Central memory CD4-positive, alpha-beta T cell (primary cell): ENCODE results near the gene CARNS1.
A peak's percentile ranks its signal among the peaks of the same experiment; 100 is the strongest.
"Not testable (repeated sequence)": the region's sequence is repeated elsewhere in the genome, so short reads cannot be mapped to it uniquely, and the experiment has no call there.

Source experiments
- DNase-seq: peaks from one replicate; pipeline ENCODE4 v3.0.0; 2022

The CARNS1 gene

DNA sequence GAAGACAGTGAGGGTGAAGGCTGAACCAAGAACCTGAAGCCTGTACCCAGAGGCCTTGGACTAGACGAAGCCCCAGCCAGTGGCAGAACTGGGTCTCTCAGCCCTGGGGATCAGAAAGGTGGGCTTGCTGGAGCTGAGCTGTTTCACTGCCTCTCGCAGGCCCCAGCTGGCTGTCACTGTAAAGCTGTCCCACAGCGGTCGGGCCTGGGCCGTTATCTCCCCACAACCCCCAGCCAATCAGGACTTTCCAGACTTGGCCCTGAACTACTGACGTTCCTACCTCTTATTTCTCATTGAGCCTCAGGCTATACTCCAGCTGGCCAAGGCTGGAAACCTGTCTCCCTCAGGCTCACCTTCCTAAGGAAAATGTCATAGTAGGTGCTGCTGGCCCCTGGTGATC is 17.9 kb upstream of the CARNS1 start:
- no peak for DNase-seq

DNA sequence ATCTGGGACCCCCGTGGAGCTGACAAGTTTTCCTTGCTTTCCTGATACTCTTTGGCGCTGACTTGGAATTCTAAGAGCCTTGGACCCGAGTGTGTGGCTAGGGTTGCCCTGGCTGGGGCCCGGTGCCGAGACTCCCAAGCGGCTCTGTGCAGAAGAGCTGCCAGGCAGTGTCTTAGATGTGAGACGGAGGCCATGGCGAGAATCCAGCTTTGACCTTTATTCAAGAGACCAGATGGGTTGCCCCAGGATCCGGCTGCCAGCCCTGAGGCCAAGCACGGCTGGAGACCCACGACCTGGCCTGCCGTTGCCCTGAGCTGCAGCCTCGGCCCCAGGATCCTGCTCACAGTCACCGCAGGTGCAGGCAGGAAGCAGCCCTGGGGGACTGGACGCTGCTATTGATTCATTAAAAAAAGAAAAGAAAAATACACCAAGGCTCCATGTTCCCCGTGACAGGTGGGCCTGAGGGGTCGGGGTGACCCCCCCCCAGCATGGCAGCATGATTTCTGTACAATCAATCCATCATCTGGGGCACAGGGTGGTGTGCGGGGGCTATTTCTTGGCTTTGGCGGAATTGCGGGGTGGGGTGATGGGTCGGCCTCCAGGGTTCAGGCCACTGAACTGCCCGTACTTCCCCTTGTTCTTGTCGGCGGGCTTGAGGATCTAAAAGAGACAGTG is 17.4 kb upstream of the CARNS1 start:
- DNase-seq, result no peak

DNA sequence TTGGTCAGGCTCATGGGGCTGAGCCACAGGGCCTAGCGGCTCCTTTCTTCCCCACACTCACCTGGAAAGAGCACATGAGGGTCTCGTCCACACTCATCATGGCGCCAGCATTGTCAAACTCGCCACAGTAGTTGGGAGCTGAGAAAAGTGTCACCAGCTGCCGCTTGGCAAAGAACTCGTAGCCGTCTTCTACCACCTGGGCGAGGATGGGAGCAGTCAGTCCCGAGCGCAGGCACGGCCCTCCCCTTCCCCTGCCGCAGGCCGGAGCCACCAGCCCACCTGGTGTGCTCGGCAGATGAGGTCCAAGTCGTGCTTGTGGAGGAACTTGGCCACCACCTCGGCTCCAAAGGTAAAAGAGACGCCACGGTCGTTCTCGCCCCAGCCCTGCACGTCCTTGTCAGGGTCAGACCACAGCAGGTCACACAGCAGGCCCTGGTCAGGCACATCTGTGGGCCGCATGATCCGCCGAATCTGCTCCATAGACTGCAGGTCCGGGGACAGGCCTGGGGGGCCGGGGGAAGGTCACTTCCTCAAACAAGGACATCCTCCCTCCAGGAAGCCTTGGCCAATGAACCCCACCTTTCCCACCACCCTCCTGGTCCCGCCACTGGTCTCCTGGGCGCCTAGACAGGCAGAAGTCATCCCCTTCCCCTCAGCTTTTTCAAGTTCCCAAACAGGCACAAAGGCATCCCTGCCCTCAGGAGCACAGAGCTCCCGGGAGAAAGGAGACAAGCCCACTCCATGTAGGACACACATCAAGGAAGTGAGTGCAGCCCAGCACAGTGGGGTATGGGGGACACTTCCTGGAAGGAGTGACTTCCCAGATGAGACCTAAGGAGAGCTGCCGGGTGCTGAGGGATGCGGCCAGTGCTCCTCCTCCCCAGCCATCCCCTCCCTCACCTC is 16.6 kb upstream of the CARNS1 start:
- no peak for DNase-seq

DNA sequence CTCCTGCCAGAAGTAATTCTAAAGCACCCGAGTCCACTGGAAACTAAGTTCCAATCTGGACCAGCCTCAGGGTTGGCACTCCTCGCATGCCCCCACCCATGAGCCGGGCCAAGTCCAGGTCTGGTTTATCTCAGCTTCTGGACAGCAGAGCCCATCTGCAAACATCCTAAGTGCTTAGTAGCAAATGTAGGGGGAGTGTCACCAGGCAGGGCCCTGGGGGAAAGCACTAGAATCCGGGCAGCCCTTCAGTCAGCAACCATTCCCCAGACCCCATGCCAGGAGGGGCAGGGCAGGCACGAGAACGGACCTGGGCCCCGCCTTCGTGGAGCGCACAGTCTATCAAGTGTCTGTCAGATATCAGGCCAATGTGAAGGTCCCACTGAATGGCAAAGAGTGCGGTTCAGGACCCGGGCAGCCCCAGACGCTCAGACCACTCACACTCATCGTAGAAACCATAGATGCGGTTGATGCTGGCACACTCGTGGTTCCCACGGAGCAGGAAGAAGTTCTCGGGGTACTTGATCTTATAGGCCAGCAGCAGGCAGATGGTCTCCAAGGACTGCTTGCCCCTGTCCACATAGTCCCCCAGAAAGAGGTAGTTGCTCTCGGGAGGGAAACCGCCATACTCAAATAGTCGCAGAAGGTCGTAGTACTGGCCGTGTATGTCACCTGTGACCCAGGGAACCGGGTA is 15.1 kb upstream of the CARNS1 start:
- DNase-seq, result no peak

DNA sequence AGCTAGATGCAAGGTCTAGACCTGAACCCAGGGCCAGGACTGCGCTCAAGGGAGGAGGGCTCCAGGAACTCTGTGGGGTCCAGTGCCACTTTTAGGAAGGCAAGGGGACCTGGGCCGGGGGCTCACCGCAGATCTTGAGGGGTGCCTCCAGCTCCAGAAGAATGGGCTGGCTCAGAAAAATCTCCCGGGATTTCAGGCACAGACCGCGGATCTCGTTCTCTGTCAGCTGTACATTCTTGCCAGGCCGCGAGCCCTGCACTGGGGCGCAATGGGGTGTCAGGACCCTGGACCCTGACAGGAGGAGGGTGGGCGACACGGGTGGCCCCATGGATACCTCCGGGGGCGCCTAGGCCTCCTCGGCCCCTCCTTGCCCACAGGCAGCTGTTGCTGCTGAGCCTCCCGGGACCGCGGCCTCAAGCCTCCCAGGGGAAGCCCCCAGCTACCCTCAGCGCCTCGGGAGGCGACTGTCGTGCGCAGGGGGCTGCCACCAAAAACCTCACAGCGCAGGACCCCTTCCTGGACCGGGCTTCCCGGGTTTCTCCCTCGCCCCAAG is 14.5 kb upstream of the CARNS1 start:
- no peak for DNase-seq

DNA sequence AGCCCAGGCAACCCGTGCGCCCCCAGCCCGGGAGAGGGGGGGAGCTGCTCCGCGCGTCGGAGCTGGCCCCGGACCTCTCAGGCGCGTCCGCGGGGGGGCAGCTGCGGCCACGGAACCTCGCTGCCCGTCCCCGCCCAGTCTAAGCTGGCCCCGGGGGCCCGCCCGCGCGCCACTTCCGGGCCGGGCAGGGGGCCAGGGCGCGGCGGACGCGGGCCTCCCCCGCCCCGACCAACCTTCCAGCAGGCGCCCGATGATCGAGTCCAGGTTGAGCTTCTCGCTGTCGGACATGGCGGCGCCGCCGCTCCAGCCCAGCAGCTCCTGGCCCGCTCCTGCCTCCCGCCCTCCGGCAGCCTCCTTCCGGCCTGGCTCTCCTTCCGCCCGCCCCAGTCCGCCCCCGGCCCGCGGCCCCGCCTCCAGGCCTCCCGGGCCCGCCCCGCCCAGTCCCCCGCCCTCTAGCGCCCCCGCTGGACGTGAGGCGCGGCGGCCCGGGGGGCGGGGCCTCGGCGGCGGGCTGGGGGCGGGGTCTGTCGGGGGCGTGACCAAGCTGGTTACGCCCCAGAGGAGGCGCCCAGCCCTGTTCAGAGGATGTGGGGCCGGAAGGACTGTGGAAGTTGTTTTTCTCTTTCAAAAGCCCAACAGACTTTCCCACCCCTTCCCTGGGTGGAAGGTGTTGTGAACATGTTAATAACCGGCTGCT is 13.8 kb upstream of the CARNS1 start, which contains the start of gene PPP1CA:
PPP1CA (minus strand) TSS at position 364 of the 697 bp plus-strand sequence; CDS start at position 288, 76 bp downstream.
- DNase-seq, result peak; percentile 91

DNA sequence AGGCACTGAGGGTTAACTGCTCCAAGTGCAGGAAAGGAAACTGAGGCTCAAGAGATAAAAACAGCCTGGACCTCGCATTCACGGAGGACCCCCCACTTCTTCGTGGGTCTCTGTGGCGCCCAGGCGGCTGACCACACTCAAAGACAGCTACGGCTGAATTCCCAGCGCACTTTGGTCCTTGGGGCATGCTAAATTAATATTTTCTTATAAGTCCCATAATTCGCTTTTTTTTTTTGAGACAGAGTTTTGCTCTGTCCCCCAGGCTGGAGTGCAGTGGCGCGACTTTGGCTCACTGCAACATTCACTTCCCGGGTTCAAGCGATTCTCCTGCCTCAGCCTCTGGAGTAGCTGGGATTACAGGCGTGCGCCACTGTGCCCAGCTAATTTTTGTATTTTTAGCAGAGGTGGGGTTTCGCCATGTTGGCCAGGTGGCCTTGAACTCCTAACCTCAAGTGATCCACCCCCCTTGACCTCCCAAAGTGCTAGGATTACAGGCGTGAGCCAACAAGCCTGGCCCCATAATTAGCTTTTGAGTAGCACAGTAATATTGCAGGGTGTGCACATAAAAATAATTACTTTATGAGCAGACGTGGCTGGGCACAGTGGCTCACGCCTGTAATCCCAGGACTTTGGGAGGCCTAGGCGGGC is 13.2 kb upstream of the CARNS1 start:
- DNase-seq, result not testable (repeated sequence)

DNA sequence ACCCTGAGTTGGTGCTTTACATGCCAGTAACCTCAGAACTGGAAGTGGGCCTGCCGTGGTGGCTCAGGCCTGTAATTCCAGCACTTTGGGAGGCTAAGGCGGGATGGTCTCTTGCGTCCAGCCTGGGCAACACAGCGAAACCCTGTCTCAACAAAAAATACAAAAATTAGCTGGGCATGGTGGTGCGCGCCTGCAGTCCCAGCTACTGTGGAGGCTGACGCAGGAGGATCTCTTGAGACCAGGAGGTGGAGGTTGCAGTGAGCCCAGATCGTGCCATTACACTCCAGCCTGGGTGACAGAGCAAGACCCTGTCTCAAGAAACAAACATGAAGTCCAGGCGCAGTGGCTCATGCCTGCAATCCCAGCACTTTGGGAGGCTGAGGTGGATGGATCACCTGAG is 12.4 kb upstream of the CARNS1 start:
- DNase-seq, result not testable (repeated sequence)

DNA sequence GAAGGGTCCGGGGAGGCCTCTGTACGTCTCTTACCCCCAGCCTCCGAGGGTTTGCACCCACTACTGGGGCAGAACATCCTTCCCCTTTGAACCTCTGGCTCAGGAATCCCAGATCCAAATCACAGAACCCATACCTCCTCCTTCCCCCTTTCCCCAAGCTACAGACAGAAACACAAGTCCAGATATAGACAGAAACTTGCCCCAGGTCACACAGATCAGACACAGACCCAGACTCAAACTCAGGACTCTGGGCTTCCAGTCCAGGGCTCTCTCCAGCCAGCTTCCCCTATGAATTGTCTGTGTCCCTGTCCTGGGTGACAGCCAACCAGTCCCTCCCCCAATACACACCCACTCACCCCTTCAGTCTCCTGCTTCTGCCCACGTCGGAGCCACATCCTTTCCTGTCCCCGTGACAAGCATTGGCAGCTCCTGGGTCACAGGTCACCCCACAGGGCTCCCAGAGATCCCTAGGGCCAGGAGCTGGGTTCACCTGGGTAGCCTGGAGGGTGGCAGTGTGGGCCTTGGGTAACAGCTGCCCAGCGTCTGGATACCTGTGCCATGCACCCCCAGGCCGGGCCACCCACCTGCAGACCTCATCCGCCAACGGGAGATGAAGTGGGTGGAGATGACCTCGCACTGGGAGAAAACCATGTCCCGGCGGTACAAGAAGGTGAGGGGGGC is 10.8 kb upstream of the CARNS1 start:
- peak; percentile 61 for DNase-seq

DNA sequence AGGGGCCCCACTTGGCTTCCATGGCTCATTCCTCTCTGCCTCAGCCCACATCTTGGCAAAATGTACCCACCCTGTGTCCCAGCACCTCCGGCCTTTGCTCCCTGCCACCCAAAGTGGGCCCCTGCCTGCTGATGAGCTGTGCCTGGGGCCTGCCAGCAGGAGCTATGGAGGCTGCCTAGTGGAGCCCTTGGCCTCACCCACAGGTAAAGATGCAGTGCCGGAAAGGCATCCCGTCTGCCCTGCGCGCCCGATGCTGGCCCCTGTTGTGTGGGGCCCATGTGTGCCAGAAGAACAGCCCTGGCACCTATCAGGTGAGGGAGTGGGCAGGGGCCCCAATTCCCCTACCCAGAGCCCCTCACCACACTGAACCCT is 10.3 kb upstream of the CARNS1 start:
- DNase-seq, result no peak

DNA sequence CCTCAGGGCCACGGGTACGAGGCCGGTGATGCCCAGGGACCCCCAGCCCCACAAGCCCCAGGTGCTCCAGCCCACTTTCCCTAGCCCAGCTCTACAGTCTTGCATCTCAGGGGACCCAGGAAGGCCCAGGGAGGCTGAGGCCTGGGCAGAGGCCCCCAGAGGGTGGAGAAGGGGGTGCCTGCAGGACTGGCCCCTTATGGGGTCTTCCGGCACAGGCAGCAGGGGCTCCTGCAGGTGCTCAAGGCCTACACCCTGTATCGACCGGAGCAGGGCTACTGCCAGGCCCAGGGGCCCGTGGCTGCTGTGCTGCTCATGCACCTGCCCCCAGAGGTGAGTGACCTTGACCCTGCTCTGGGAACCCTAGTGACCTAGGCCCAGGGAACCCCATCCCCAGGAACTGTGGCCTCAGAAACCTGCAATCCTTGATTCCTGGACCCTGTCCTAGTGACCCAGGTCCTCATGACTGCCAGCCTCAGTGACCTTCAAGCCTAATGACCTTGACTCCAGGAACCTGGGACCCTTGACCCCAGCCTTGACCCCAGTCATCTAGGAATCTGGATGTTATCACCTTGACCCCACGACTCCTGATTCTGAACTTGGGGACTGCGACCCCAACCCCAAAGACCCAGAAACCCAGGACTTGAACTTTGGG is 9.7 kb upstream of the CARNS1 start:
- no peak for DNase-seq

DNA sequence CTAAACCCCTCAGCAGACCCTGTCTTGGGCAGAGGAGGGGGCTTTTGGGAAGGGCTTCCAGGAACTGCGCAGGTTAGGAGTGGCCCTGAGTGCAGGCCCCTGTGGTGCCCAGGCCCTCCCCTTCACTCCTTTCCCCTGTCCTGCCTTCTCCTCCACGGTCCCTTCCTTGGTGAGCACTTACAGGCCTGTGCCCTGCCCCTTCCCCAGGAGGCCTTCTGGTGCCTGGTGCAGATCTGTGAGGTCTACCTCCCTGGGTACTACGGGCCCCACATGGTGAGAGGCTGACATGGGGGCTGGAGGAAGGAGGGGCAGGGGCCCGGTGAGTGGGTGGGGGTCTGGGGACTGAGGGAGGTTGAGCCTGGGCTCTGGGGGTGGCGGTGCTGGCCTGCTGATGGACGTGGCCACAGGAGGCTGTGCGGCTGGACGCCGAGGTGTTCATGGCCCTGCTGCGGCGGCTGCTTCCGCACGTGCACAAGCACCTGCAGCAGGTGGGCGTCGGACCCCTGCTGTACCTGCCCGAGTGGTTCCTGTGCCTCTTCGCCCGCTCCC is 9.0 kb upstream of the CARNS1 start:
- DNase-seq, result no peak

DNA sequence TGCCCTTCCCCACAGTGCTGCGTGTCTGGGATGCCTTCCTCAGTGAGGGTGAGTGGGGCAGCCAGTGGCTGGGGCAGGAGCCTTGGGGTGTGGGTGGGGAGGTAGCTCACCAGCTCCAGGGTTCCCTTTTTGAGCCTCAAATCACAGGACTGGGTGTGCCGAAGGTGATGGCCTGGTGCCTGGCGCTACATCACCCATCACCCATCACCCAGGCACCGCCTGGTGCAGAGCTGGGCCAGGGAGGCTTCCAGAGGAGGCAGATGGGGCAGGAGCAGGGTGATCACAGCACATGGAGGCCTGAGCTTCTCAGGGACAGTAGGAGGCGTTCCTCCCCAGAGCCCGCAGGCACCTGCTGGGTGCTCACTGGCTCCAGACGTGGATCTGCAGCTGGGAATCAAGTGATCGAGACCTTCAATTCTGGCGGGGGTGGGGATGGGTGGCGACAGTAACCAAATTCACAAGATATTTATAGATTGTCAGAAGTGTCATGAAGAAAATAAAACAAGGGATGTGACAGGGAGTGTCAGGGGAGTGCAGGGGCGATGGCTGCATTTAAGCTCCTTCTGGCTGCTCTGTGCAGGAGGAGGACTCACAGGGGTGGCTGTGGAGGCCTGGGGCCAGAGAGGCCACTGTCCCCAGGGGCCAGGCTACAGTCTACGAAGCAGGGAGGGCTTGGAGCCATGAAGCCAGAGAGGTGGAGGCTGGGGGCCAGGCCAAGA is 8.3 kb upstream of the CARNS1 start:
- no peak for DNase-seq

DNA sequence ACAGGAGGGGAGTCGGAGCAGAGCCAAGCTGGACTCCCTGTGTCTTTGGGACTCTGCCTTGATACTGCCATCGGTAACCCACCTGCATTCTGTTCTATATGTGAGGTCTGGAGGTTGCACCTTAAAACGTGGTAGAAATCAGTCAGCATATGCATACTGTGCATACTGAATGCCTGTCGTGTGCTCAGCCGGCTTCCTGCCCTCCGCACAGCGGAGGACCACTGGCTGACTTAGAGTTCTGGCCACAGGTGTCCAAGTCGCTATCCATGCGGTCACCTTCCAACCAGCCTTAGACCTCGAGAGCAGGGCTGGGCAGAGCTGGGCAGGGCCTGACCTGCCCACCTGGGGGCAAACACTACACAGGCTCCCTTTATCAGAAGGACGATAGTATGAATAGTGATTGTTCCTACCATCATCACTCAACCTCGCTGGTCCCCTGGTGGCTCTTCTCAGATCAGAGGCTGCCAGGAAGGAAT is 7.8 kb upstream of the CARNS1 start:
- no peak for DNase-seq

DNA sequence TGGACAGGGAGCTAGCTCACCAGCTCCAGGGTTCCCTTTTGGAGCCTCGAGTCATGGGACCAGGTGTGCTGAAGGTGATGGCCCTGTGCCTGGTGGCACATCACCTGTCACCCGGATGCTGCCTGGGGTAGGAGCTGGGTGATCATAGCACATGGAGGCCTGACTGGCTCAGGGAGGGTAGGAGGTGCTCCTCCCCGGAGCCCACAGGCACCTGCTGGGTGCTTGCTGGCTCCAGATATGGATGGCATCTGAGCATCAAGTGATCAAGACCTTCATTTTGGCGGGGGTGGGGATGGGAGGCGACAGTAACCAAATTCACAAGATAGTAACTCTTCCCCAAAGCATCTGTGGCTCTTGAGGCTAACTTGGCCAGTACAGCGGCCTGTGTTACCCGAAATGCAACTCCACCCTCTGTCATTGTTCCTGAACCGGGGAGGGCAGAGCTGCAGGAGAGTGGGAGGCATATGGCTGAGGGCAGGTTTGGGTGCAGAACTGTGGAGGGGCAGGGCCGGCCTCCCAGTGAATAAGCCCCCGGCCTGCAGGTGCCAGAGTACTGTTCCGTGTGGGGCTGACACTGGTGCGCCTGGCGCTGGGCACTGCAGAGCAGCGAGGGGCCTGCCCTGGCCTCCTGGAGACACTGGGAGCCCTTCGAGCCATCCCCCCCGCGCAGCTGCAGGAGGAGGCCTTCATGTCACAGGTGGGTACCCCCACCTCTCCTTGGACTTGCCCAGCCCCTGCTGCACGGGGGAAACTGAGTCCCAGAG is 6.9 kb upstream of the CARNS1 start:
- no peak for DNase-seq

DNA sequence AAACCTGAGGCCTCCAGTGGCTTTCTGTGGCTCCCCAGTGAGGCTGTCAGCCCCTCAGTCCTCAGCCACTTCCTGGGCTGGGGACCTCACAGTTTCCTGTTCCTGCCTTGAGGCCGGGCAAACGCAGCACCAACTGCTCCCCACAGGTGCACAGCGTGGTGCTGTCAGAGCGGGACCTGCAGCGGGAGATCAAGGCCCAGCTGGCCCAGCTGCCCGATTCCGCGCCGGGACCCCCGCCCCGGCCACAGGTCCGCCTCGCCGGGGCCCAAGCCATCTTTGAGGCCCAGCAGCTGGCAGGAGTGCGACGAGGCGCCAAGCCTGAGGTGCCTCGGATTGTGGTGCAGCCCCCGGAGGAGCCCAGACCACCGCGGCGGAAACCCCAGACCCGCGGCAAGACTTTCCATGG is 6.2 kb upstream of the CARNS1 start:
- DNase-seq, result peak; percentile 83

DNA sequence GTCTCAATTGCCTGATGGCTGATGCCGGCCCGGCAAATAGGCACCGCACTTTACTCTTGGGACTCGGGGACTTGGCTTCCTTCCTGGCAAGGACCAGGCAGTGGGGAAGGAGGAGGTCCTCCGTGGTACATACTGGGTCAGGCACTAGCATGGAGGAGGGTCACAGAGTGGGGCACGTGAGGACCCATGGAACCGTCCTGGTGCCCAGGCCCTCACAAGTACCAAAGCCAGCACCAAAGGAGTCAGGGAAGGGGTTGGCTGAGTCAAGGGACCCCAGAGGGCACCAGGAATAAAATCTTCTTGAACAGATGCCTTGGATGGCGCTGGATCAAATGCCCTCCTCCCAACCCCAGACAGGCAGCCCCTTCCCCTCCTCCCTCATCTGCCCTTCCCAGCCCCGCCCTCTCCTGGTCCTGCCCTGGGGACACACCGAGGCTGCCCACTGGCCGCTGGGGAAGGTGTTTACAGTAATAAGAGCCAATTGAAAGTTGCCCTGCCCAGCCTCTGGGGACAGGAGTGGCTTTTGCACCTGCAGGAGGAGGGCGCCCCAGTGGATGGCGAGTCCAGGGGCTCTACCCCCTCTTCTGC is 5.6 kb upstream of the CARNS1 start:
- DNase-seq, result no peak

DNA sequence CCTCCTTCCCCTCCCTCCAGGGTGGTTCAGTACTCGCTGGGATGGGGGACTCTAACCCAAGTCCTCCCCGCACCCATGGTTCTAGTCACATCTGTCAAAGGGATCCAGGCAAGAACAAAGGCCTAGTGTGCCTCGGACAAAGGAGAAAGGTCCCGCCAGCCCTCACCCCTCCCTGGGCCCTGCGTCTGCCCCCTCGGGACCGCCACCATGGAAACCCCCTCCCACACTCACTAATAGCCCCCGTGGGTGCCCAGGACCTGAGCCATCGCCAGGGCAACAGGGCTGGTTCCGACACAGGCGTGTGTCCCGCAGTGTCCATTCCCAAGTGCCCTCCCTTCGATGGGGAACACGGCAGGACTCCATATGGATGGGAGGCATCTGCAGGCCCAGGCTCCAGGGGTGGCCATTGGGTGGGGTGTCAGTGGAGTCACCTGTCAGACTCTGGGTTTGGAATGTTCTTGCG is 5.1 kb upstream of the CARNS1 start:
- no peak for DNase-seq
